ENCODE results near the gene PDZD7.

DNA sequence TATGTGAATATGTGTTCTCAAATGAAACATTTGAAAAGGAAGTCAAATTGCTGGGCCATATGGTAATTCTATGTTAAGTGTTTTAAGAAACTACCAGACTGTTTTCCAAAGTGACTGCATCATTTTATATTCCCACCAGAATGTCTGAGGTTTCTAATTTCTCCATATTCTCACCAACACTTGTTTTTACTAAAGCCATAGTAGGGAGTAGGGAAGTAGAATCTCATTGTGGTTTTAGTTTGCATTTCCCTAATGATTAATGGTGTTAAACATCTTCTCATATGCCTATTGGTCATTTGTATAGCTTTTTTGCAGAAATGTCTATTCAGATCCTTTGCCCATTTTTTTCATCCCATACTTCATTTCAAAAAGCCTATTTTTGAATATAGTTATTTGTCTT lies 70.7 kb downstream of the PDZD7 start:
- TF ChIP-seq, protein P1, sequence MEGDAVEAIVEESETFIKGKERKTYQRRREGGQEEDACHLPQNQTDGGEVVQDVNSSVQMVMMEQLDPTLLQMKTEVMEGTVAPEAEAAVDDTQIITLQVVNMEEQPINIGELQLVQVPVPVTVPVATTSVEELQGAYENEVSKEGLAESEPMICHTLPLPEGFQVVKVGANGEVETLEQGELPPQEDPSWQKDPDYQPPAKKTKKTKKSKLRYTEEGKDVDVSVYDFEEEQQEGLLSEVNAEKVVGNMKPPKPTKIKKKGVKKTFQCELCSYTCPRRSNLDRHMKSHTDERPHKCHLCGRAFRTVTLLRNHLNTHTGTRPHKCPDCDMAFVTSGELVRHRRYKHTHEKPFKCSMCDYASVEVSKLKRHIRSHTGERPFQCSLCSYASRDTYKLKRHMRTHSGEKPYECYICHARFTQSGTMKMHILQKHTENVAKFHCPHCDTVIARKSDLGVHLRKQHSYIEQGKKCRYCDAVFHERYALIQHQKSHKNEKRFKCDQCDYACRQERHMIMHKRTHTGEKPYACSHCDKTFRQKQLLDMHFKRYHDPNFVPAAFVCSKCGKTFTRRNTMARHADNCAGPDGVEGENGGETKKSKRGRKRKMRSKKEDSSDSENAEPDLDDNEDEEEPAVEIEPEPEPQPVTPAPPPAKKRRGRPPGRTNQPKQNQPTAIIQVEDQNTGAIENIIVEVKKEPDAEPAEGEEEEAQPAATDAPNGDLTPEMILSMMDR (IDR thresholded peaks at IDR 0.05): no peak
- no peak for TF ChIP-seq EZH2 (IDR thresholded peaks at IDR 0.05)
